ENCODE results near the gene NAA50. TPM values are rescaled to one million over a fixed set of nuclear protein-coding genes. Genes with fewer than 3 reads are reported as not detected.

The NAA50 gene
- total RNA-seq, 1 donor from 2014 or later = 263 TPM

DNA sequence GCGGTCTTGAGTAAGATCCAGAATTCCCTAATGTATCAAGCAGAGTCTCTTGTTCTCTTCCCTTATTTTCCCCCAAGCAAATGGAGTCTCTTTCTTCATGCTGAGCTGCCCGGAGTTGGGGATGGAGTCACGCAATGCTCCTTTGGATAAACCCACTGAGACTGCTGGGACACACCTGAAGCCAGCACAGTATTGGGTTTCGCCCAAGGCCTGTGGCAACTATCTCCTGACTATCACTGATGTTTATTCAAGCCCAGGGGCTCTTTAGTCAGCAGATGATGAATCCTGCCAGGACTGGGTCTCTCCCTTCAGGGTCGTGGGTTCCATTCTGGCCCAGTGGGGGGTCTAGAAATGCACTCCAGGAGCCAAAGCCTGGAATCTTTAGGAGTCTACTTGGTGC lies 60.9 kb downstream of the NAA50 start:
- no peak for DNase-seq

DNA sequence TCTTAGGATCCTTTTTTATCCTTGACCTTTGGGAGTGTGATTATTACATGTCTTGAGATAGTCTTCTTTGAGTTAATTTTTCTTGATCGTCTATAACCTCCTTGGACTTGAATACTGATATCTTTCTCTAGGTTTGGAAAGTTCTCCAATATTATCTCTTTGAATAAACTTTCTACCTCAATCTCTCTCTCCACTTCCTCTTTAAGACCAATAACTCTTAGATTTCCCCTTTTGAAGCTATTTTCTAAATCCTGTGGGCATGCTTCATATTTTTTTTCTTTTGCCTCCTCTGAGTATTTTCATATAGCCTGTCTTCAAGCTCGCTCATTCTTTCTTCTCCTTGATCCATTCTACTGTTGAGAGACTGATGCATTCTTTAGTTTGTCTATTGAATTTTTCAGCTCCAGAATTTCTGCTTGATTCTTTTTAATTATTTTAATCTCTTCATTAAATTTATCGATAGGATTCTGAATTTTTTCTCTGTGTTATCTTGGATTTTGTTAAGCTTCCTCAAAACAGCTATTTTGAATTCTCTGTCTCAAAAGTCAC lies 61.7 kb downstream of the NAA50 start:
- no peak for DNase-seq

DNA sequence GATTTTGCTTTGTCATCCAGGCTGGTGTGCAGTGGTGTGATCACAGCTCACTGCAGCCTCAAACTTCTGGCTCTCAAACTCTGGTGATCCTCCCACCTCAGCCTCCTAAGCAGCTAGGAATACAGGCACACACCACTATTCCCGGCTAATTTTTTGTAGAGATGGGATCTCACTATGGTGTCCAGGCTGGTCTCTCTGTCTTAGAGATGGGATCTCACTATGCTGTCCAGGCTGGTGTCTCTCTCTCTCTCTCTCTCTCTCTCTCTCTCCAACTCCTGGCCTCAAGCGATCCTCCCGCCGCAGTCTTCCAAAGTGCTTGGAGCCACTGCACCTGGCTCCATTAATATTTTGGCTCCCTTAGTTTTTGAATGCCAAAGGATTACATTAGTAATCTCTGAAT lies 67.3 kb downstream of the NAA50 start:
- DNase-seq = no peak

DNA sequence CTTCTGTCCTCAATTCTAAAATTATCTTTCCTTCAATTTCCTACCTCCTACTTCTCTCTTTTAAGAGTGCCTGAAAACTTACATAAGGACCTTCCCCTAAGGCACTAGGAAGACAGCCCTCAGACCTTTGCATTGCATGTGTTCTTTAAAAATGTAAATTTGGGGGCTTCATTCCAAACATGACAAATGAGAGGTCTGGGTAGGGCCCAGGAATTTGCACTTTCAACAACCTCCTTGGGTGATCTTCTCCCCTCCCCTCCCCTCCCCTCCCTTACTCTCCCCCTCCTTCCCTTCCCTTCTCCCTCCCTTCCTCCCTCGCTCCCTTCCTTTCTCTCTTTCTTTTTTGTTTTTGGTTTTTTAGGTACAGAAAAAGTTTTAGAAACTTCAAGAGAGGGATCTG lies 68.3 kb downstream of the NAA50 start:
- DNase-seq = no peak

DNA sequence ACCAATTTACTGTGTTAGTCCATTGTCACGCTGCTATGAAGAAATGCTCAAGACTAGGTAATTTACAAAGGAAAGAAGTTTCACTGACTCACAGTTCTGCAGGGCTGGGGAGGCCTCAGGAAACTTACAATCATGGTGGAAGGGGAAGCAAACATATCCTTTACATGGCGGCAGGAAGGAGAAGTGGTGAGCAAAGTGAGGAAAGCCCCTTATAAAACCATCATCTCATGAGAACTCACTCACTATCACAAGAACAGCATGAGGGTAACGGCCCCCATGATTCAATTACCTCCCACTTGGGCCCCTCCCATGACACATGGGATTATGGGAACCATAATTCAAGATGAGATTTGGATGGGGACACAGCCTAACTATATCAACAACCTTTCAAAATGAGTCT lies 69.8 kb downstream of the NAA50 start:
- no peak for DNase-seq

DNA sequence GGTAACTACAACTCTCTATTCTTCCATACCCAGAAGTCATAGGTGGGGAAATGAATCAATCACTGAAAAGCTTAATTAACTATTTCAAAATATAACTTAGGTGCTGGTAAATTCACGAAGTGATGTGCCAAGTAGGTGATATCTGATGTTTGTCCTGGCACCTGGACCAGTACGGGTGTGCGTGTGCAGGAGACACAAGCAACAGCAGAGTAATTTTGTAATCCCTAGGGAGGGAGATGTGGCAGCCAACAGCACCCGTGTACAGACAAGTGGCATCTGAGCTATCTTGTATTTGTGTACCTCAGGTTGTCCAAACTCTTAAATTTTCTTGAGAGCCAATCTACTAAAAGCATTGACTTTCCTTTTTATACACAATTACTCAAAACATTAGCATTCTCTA lies 72.5 kb downstream of the NAA50 start:
- no peak for DNase-seq

DNA sequence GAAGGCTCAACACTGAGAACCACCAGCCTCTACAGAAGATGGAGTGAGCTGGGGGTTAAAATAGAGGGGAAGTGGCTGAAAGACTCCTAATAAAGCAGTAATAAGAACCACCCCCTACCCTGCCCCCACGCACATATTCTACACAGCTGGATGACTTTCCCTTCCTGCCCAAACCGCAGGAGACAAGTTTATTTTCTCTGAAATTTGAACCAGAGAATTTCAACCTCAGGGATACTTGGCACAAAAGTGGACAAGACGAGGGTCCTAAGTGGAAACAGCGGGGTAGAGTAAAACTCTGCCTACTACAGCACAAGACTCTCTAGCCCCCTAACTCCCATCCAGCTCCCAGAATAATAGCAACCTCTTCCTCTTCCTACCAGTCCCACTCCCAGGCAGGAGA lies 78.0 kb downstream of the NAA50 start:
- no peak for DNase-seq

Other genes starting within 250 kb of the NAA50 start
- 44.5 TPM for gene SPICE1, start 231.1 kb downstream of the NAA50 start, total RNA-seq
- gene SIDT1, start 213.7 kb downstream of the NAA50 start, total RNA-seq = 3.1 TPM
- 20.1 TPM for gene USF3, start 49.6 kb downstream of the NAA50 start, total RNA-seq
- gene ATP6V1A, start 786 bp upstream of the NAA50 start, total RNA-seq = 43.7 TPM
- 7.3 TPM for gene GRAMD1C, start 92.5 kb upstream of the NAA50 start, total RNA-seq
- gene ZDHHC23, start 201.8 kb upstream of the NAA50 start, total RNA-seq = 4.7 TPM